K562 (cell line): ENCODE data around the gene PLEKHG5. TPM values are rescaled to one million over a fixed set of nuclear protein-coding genes. Genes with fewer than 3 reads are reported as not detected.

Source experiments
- BHLHE40 ChIP-seq: IDR thresholded peaks from 2 replicates; pipeline ENCODE4 v1.6.1; 2011; ENCODE audit warnings: low read length, improper control_type of control experiment
- BRCA1 ChIP-seq, 2 experiments: fragments of 450-650 bp in 1 of 2; sonication (generic) in 1 of 2; formaldehyde crosslinking in 1 of 2; IDR thresholded peaks; 2 replicates each; pipeline versions ENCODE4 v1.5.0 to v1.6.1; 2017 to 2020; ENCODE audit warnings: mild to moderate bottlenecking in 1 of 2, missing genetic modification reagents in 1 of 2
- COPS2 ChIP-seq: fragments of 450-650 bp; conservative IDR thresholded peaks from 2 replicates; pipeline ENCODE4 v1.6.1; 2016; ENCODE audit warnings: mild to moderate bottlenecking, moderate library complexity
- CREBBP ChIP-seq: IDR thresholded peaks from one replicate; pipeline ENCODE4 v1.6.1; 2012; ENCODE audit warnings: low read depth, mild to moderate bottlenecking, control low read depth, inconsistent platforms, low read length
- CTBP1 ChIP-seq: fragments of 450-650 bp; IDR thresholded peaks from 2 replicates; pipeline ENCODE4 v1.6.1; 2016; ENCODE audit warnings: borderline replicate concordance
- EGR1 ChIP-seq: fragments of 450-650 bp; conservative IDR thresholded peaks from 2 replicates; pipeline ENCODE4 v1.6.1; 2017; ENCODE audit warnings: mild to moderate bottlenecking
- ESRRA ChIP-seq: fragments of 450-650 bp; IDR thresholded peaks from 2 replicates; pipeline ENCODE4 v1.6.1; 2014; ENCODE audit warnings: low read depth, mild to moderate bottlenecking, moderate library complexity, borderline replicate concordance
- FOXA3 ChIP-seq, 2 experiments: fragments of 450-650 bp in 1 of 2; sonication (generic) in 1 of 2; formaldehyde crosslinking; IDR thresholded peaks in 1 of 2; conservative IDR thresholded peaks in 1 of 2; 2 replicates each; pipeline versions ENCODE4 v1.4.0 to v1.8.0; 2020 to 2022; ENCODE audit warnings: mild to moderate bottlenecking in 2 of 2, missing genetic modification reagents in 1 of 2
- HNRNPL ChIP-seq: fragments of 200-400 bp; formaldehyde crosslinking; IDR thresholded peaks from 2 replicates; pipeline ENCODE4 v1.6.1; 2017; ENCODE audit warnings: low read depth, mild to moderate bottlenecking, low read length
- JUND ChIP-seq, 2 experiments: IDR thresholded peaks; 2 replicates in 1 of 2; 3 replicates in 1 of 2; pipeline ENCODE4 v1.6.1; 2011; ENCODE audit warnings: borderline replicate concordance in 2 of 2, low read depth in 2 of 2, low read length in 2 of 2, improper control_type of control experiment in 1 of 2, missing biosample characterization in 1 of 2, missing genetic modification characterization in 1 of 2, missing genetic modification reagents in 1 of 2
- KAT7 ChIP-seq: sonication (generic); formaldehyde crosslinking; IDR thresholded peaks from 2 replicates; pipeline ENCODE4 v1.8.0; 2022; ENCODE audit warnings: missing genetic modification reagents, mild to moderate bottlenecking, borderline replicate concordance
- NFRKB ChIP-seq: fragments of 450-650 bp; IDR thresholded peaks from 2 replicates; pipeline ENCODE4 v1.6.1; 2016; ENCODE audit warnings: low read depth
- POLR3A ChIP-seq: IDR thresholded peaks from 2 replicates; pipeline ENCODE4 v1.6.1; 2011; ENCODE audit warnings: borderline replicate concordance, mild to moderate bottlenecking, moderate library complexity; ENCODE audit not compliant: insufficient read length, insufficient read depth; ENCODE audit errors: extremely low read depth
- RAD21 ChIP-seq, 2 experiments: fragments of 250-450 bp in 1 of 2; fragments of 450-650 bp in 1 of 2; sonication (Bioruptor Pico) in 1 of 2; formaldehyde crosslinking in 1 of 2; IDR thresholded peaks in 1 of 2; conservative IDR thresholded peaks in 1 of 2; 2 replicates each; pipeline versions ENCODE4 v1.4.0 to v1.8.0; 2020 to 2022; ENCODE audit warnings: mild to moderate bottlenecking in 2 of 2, moderate library complexity in 1 of 2
- RFX5 ChIP-seq: IDR thresholded peaks from 2 replicates; pipeline ENCODE4 v1.6.1; 2011; ENCODE audit warnings: low read depth, mild to moderate bottlenecking, improper control_type of control experiment, low read length
- SETDB1 ChIP-seq: IDR thresholded peaks from one replicate; pipeline ENCODE4 v1.6.1; 2012; ENCODE audit warnings: low read length, control low read depth, inconsistent platforms
- SMAD4 ChIP-seq: fragments of 250-450 bp; sonication (Bioruptor Pico); conservative IDR thresholded peaks from 2 replicates; pipeline ENCODE4 v1.8.0; 2021; ENCODE audit warnings: inconsistent platforms, mild to moderate bottlenecking, moderate library complexity
- SMC3 ChIP-seq: conservative IDR thresholded peaks from 2 replicates; pipeline ENCODE4 v1.6.1; 2011; ENCODE audit warnings: low read depth, low read length, improper control_type of control experiment; ENCODE audit not compliant: insufficient read depth
- SRF ChIP-seq, 2 experiments: fragments of 250-450, 450-650 bp in 1 of 2; sonication (Bioruptor Pico) in 1 of 2; sonication (generic) in 1 of 2; formaldehyde crosslinking; IDR thresholded peaks; 2 replicates each; pipeline versions ENCODE4 v1.5.0 to v1.5.1; 2020 to 2022; ENCODE audit warnings: mild to moderate bottlenecking in 1 of 2, missing genetic modification reagents in 1 of 2
- ZBTB7A ChIP-seq: IDR thresholded peaks from 2 replicates; pipeline ENCODE4 v1.6.1; 2011; ENCODE audit warnings: low read depth, mild to moderate bottlenecking, low read length, moderate library complexity, borderline replicate concordance; ENCODE audit not compliant: control insufficient read depth
- ZNF165 ChIP-seq: fragments of 250-450 bp; sonication (Bioruptor Pico); IDR thresholded peaks from 2 replicates; pipeline ENCODE4 v1.4.0; 2020; ENCODE audit warnings: borderline replicate concordance
- ZNF253 ChIP-seq: fragments of 250-450 bp; sonication (Bioruptor Pico); conservative IDR thresholded peaks from 2 replicates; pipeline ENCODE4 v1.6.1; 2021; ENCODE audit warnings: mild to moderate bottlenecking
- ZNF3 ChIP-seq: fragments of 250-450 bp; sonication (Bioruptor Pico); IDR thresholded peaks from 2 replicates; pipeline ENCODE4 v1.5.0; 2021; ENCODE audit warnings: mild to moderate bottlenecking, moderate library complexity
- ZNF408 ChIP-seq: fragments of 250-450 bp; sonication (Bioruptor Pico); IDR thresholded peaks from 2 replicates; pipeline ENCODE4 v1.4.0; 2020; ENCODE audit warnings: low read depth, mild to moderate bottlenecking, moderate library complexity
- polyA plus RNA-seq, 8 experiments: library from polyadenylated mRNA; depleted of rRNA in 4 of 8; stranded (reverse) in 5 of 8; unstranded in 3 of 8; fragments of >200 nt; fragmentation: Nextera tagmentation in 2 of 8; fragmentation: Illumina TruSeq in 1 of 8; extraction: Ambion mirVana in 2 of 8; extraction: Trizol in 1 of 8; gene quantifications; 2 replicates each; pipeline versions ENCODE4 v1.2.1 to v1.2.3, GENCODE V29; 2011 to 2014; ENCODE audit warnings: inconsistent platforms in 1 of 8, missing spikeins in 1 of 8
- total RNA-seq, 7 experiments: library from RNA; depleted of rRNA in 6 of 7; stranded (reverse); fragments of >200 nt in 6 of 7; fragmentation: Illumina TruSeq in 2 of 7; extraction: Trizol in 2 of 7; gene quantifications; 2 replicates each; pipeline versions ENCODE4 v1.2.1 to v1.2.3, GENCODE V29; 2011 to 2021; ENCODE audit warnings: low replicate concordance in 1 of 7
- TF ChIP-seq, protein P1 (sequence below), 2 experiments: fragments of 250-450 bp in 1 of 2; fragments of 450-650 bp in 1 of 2; sonication (Bioruptor Pico) in 1 of 2; IDR thresholded peaks; 2 replicates each; pipeline versions ENCODE4 v1.6.1 to v1.8.0; 2016 to 2021; ENCODE audit warnings: mild to moderate bottlenecking in 2 of 2, moderate library complexity in 2 of 2, missing compliant biosample characterization in 1 of 2, missing genetic modification characterization in 1 of 2
- TF ChIP-seq, protein P2 (sequence below): fragments of 250-450 bp; sonication (Bioruptor Pico); IDR thresholded peaks from 2 replicates; pipeline ENCODE4 v1.5.0; 2021; ENCODE audit warnings: mild to moderate bottlenecking, borderline replicate concordance

Gene PLEKHG5
- total and polyA plus RNA-seq, 9 of the 15 experiments (the other 6 are each of a cell fraction or from before 2014, with no cell fraction given): 0.04 to 0.29 (median 0.09) TPM; not detected in 3

DNA sequence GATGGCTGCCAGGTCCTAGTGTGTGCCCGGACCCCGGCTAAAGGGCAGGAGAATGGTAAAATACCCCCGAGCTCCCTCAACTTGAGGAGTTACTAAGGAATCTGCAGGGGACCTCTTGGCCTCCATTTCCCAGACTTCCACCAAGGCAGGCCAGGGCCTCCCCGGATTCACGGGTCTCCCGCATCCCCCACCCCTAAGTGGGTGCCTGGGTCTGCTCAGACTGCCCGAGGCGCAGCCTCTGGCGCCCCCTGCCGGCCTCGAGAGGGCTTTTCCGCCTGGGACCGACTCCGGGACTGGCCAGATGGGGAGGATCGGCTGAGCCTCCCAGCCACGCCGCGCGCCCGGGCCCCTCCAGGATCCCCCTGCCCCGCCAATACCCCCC lies 1.7 kb downstream of the PLEKHG5 start (continued):
- peak; percentile 27 to 73; a peak in 3 of 4 replicates for TF ChIP-seq RAD21 (CRISPR knock-in tag; conservative IDR thresholded peaks at IDR 0.05 in 1 of 2, IDR thresholded peaks at IDR 0.05 in 1 of 2)
- no peak for TF ChIP-seq HNRNPL
- TF ChIP-seq POLR3A: no peak
- no peak for TF ChIP-seq CREBBP
- TF ChIP-seq COPS2: no peak
- TF ChIP-seq SRF (CRISPR knock-in tag; IDR thresholded peaks at IDR 0.05): 0 out of 4 replicates have a peak, but pooled peaks of 1 of the 2 experiments have one; percentile 5
- no peak for TF ChIP-seq ESRRA
- no peak for TF ChIP-seq NFRKB
- no peak for TF ChIP-seq SETDB1
- no peak; the same call in 1 of the 2 replicates for TF ChIP-seq SMAD4 (CRISPR knock-in tag)
- no peak for TF ChIP-seq CTBP1
- no peak for TF ChIP-seq EGR1
- peak; percentile 43 for TF ChIP-seq JUND (IDR thresholded peaks at IDR 0.05; ENCODE audit: borderline replicate concordance, low read depth, low read length)
- no peak for TF ChIP-seq JUND (tag; IDR thresholded peaks at IDR 0.05; ENCODE audit: borderline replicate concordance, low read depth, low read length)
- no peak for TF ChIP-seq KAT7 (CRISPR knock-in tag)
- TF ChIP-seq ZNF3: no peak
- no peak for TF ChIP-seq BRCA1 (IDR thresholded peaks at IDR 0.05)
- 0 out of 2 replicates have a peak, but pooled peaks have one; percentile 22 for TF ChIP-seq BRCA1 (CRISPR knock-in tag; IDR thresholded peaks at IDR 0.05)
- peak in 1 of 2 experiments; percentile 50; a peak in 1 of 4 replicates for TF ChIP-seq FOXA3 (CRISPR knock-in tag; conservative IDR thresholded peaks at IDR 0.05 in 1 of 2, IDR thresholded peaks at IDR 0.05 in 1 of 2)
- TF ChIP-seq ZBTB7A: peak; percentile 95
- TF ChIP-seq ZNF408: no peak
- no peak for TF ChIP-seq ZNF165
- TF ChIP-seq, protein P1, sequence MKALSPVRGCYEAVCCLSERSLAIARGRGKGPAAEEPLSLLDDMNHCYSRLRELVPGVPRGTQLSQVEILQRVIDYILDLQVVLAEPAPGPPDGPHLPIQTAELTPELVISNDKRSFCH (CRISPR knock-in tag; IDR thresholded peaks at IDR 0.05): no peak
- TF ChIP-seq, protein P1 (tag; IDR thresholded peaks at IDR 0.05): no peak
- TF ChIP-seq SMC3: peak; percentile 53
- 0 out of 2 replicates have a peak, but pooled peaks have one; percentile 12 for TF ChIP-seq BHLHE40
- TF ChIP-seq, protein P2, sequence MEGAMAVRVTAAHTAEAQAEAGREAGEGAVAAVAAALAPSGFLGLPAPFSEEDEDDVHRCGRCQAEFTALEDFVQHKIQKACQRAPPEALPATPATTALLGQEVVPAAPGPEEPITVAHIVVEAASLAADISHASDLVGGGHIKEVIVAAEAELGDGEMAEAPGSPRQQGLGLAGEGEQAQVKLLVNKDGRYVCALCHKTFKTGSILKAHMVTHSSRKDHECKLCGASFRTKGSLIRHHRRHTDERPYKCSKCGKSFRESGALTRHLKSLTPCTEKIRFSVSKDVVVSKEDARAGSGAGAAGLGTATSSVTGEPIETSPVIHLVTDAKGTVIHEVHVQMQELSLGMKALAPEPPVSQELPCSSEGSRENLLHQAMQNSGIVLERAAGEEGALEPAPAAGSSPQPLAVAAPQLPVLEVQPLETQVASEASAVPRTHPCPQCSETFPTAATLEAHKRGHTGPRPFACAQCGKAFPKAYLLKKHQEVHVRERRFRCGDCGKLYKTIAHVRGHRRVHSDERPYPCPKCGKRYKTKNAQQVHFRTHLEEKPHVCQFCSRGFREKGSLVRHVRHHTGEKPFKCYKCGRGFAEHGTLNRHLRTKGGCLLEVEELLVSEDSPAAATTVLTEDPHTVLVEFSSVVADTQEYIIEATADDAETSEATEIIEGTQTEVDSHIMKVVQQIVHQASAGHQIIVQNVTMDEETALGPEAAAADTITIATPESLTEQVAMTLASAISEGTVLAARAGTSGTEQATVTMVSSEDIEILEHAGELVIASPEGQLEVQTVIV (CRISPR knock-in tag): no peak
- no peak for TF ChIP-seq RFX5
- TF ChIP-seq ZNF253 (CRISPR knock-in tag): no peak
